ENCODE results near the gene OLFML2B.
"Not testable (repeated sequence)": the region's sequence is repeated elsewhere in the genome, so short reads cannot be mapped to it uniquely, and the experiment has no call there.

OLFML2B gene

GRCh38 chr1:162068301-162068700, 44.6 kb upstream of the OLFML2B start:
- TF ChIP-seq CTCF (IDR thresholded peaks at IDR 0.05; ENCODE audit: insufficient read depth, low read length, poor library complexity, severe bottlenecking) = no peak
- Histone ChIP-seq H3K4me3 (replicated peaks; ENCODE audit: low read depth, low read length) (no peak overlapping the region), H3K27me3 (replicated peaks; ENCODE audit: control insufficient read depth, insufficient read depth, low read length) (peaks cover 3% of the 10 kb centered on the region), H3K36me3 (ENCODE audit: control insufficient read depth, insufficient read depth, low read length) (no peaks in the 10 kb centered on the region)
- no peak for DNase-seq (ENCODE audit: extremely low read depth, insufficient read length)

GRCh38 chr1:162067466-162067865, 43.8 kb upstream of the OLFML2B start:
- Histone ChIP-seq H3K36me3 (ENCODE audit: control insufficient read depth, insufficient read depth, low read length) (no peaks in the 10 kb centered on the region), H3K4me3 (replicated peaks; ENCODE audit: low read depth, low read length) (no peak overlapping the region), H3K27me3 (replicated peaks; ENCODE audit: control insufficient read depth, insufficient read depth, low read length) (peaks cover 3% of the 10 kb centered on the region)
- TF ChIP-seq CTCF (IDR thresholded peaks at IDR 0.05; ENCODE audit: insufficient read depth, low read length, poor library complexity, severe bottlenecking) = no peak
- no peak for DNase-seq (ENCODE audit: extremely low read depth, insufficient read length)

GRCh38 chr1:162066836-162067235, 43.2 kb upstream of the OLFML2B start:
- H3K36me3 ChIP-seq (ENCODE audit: control insufficient read depth, insufficient read depth, low read length); DNase-seq (ENCODE audit: extremely low read depth, insufficient read length); H3K4me3 ChIP-seq (replicated peaks; ENCODE audit: low read depth, low read length); H3K27me3 ChIP-seq (replicated peaks; ENCODE audit: control insufficient read depth, insufficient read depth, low read length): not testable (repeated sequence)

- Histone ChIP-seq H3K4me3 (replicated peaks; ENCODE audit: low read depth, low read length) (no peak overlapping the region), H3K27me3 (replicated peaks; ENCODE audit: control insufficient read depth, insufficient read depth, low read length) (no peaks in the 10 kb centered on the region; the same call in 1 of the 2 replicates), H3K36me3 (ENCODE audit: control insufficient read depth, insufficient read depth, low read length) (no peaks in the 10 kb centered on the region)
- no peak for TF ChIP-seq CTCF (IDR thresholded peaks at IDR 0.05; ENCODE audit: insufficient read depth, low read length, poor library complexity, severe bottlenecking)
- no peak for DNase-seq (ENCODE audit: extremely low read depth, insufficient read length)
These were observed 41.3 kb upstream of the OLFML2B start for GRCh38 chr1:162065016-162065415.

- no peaks in the 10 kb centered on the region; the same call in 1 of the 2 replicates for H3K27me3 ChIP-seq (replicated peaks; ENCODE audit: control insufficient read depth, insufficient read depth, low read length)
- no peak overlapping the region for H3K4me3 ChIP-seq (replicated peaks; ENCODE audit: low read depth, low read length)
- no peak for DNase-seq (ENCODE audit: extremely low read depth, insufficient read length)
- no peak for TF ChIP-seq CTCF (IDR thresholded peaks at IDR 0.05; ENCODE audit: insufficient read depth, low read length, poor library complexity, severe bottlenecking)
- no peaks in the 10 kb centered on the region for H3K36me3 ChIP-seq (ENCODE audit: control insufficient read depth, insufficient read depth, low read length)
These were observed 38.9 kb upstream of the OLFML2B start for GRCh38 chr1:162062542-162063015.

- no peaks in the 10 kb centered on the region; the same call in 1 of the 2 replicates for H3K27me3 ChIP-seq (replicated peaks; ENCODE audit: control insufficient read depth, insufficient read depth, low read length)
- no peak for TF ChIP-seq CTCF (IDR thresholded peaks at IDR 0.05; ENCODE audit: insufficient read depth, low read length, poor library complexity, severe bottlenecking)
- no peaks in the 10 kb centered on the region for H3K36me3 ChIP-seq (ENCODE audit: control insufficient read depth, insufficient read depth, low read length)
- H3K4me3 ChIP-seq (replicated peaks; ENCODE audit: low read depth, low read length) = no peak overlapping the region
- DNase-seq (ENCODE audit: extremely low read depth, insufficient read length) = no peak
These were observed 36.6 kb upstream of the OLFML2B start for GRCh38 chr1:162060314-162060713.

Measured in GM06990 (cell line).